Measurements from ENCODE around the gene REV3L. TPM values are rescaled to one million over a fixed set of nuclear protein-coding genes. Genes with fewer than 3 reads are reported as not detected.

Gene REV3L
- total and polyA plus RNA-seq, 2 of the 13 experiments (the other 11 are each of a cell fraction or from before 2014, with no cell fraction given) = 12.8 to 31.3 TPM

DNA sequence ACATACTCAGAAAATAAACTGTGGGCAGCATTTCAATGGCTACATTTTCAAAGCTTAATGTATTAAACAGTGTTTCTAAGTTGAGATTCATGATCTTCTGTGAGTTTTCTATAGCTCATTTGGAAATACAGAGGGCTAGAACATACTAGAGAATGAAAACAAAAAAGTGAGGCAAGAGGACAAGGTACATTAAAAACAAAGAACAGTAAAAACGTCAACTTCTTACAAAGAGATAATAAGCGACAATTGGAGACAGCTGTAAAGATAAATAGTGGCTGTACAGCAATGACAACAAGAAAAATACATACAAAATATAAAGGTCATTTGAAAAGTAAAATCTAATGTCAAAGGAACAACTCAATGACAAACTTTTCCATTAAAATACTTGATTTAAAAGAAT lies 94.3 kb downstream of the REV3L start:
- POLR2A ChIA-PET = no interaction called here
- in situ Hi-C loops (cut with HindIII; ENCODE audit: extremely low pct_ligation_motif_present, low pct_unique_long_range_greater_than_20kb) (no loop called here), intact Hi-C loops (cut with micrococcal nuclease; ENCODE audit: unreplicated experiment) (no loop called here)
- H3K4me2 ChIP-seq (ENCODE audit: low read depth, low read length) = no peak overlapping the region
- DNase-seq (ENCODE audit: low spot score) = no peak
- H2AFZ ChIP-seq (ENCODE audit: low read length) = no peak overlapping the region
- no peak overlapping the region for H3K27ac ChIP-seq (ENCODE audit: extremely low read length, insufficient read depth, low read length)
- no peaks in the 10 kb centered on the region for H4K20me1 ChIP-seq (ENCODE audit: insufficient read depth, low read length)
- BruUV-seq (replicated peaks) = TSS peak; percentile 13
- H3K27me3 ChIP-seq (ENCODE audit: control insufficient read depth in 1 of 2, insufficient read depth in 2 of 2, low read length in 2 of 2) = no peaks in the 10 kb centered on the region
- WGBS (ENCODE audit: low lambda C conversion rate) = 61% methylated on average over 2 of the region's 2 CpGs
- FAIRE-seq = no peak
- no peak for ATAC-seq
- H3K79me2 ChIP-seq (ENCODE audit: insufficient read depth, low read length) = no peaks in the 10 kb centered on the region
- H3K4me3 ChIP-seq (replicated peaks in 1 of 3; ENCODE audit: insufficient read depth in 1 of 3, low read depth in 2 of 3, low read length in 3 of 3) = no peak overlapping the region
- no peak overlapping the region for H3K9ac ChIP-seq (ENCODE audit: insufficient read depth, low read depth, low read length)
- H3K4me1 ChIP-seq (ENCODE audit: insufficient read depth, low read length) = peaks cover 7% of the 10 kb centered on the region; the same call in 1 of the 2 replicates
- peaks cover 5 to 28% of the 10 kb centered on the region in 2 experiments; a peak in 4 of 5 replicates for H3K36me3 ChIP-seq (replicated peaks in 1 of 2; ENCODE audit: control insufficient read depth in 1 of 2, insufficient read depth in 2 of 2, low read length in 2 of 2)
- no peaks in the 10 kb centered on the region for H3K9me3 ChIP-seq (ENCODE audit: low read length)
- CTCF ChIA-PET (ENCODE audit: low intra/inter-chr PET ratio, low total read pairs) = no interaction called here
- TF ChIP-seq, protein P1, sequence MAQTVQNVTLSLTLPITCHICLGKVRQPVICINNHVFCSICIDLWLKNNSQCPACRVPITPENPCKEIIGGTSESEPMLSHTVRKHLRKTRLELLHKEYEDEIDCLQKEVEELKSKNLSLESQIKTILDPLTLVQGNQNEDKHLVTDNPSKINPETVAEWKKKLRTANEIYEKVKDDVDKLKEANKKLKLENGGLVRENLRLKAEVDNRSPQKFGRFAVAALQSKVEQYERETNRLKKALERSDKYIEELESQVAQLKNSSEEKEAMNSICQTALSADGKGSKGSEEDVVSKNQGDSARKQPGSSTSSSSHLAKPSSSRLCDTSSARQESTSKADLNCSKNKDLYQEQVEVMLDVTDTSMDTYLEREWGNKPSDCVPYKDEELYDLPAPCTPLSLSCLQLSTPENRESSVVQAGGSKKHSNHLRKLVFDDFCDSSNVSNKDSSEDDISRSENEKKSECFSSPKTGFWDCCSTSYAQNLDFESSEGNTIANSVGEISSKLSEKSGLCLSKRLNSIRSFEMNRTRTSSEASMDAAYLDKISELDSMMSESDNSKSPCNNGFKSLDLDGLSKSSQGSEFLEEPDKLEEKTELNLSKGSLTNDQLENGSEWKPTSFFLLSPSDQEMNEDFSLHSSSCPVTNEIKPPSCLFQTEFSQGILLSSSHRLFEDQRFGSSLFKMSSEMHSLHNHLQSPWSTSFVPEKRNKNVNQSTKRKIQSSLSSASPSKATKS (CRISPR knock-in tag; IDR thresholded peaks at IDR 0.05) = no peak
- TF ChIP-seq SOX13 (IDR thresholded peaks at IDR 0.05) (no peak), SOX13 (CRISPR knock-in tag; conservative IDR thresholded peaks at IDR 0.05 in 1 of 2, IDR thresholded peaks at IDR 0.05 in 1 of 2) (peak in 1 of 2 experiments; percentile 34; a peak in 1 of 4 replicates)

DNA sequence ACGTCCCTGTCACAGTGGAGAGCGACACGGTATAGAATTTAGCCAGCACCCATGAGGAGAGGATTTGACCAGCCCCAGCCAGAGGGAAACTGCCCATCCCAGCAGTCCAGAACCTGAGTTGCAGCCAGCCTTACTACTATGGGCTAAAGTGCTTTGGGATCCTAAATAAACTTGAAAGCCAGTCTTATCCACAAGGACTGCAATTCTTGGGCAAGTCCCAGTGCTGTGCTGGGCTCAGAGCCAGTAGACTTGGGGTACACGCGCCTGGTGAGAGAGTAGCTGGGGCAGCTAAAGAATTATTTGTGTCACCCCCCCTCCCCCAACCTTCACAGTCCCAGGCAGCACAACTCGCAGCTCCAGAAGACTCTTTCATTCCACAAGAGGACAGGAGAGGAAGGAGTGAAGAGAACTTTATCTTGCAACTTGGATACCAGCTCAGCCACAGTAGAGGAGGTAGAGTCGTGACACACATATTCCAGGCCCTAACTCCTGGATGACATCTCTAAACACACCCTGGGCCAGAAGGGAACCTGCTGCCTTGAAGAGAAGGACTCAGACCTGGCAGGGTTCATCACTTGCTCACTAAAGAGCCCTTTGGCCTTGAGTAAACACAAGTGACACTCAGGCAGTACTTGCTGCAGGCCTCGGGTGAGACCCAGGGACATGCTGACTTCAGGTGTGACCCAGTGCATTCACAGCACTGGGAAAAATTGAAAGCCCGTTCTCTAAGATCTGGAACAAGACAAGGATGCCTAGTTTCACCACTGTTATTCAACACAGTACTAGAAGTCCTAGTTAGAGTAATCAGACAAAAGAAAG lies 100.3 kb downstream of the REV3L start:
- intact Hi-C loops (cut with micrococcal nuclease; ENCODE audit: unreplicated experiment) (no loop called here), in situ Hi-C loops (cut with HindIII; ENCODE audit: extremely low pct_ligation_motif_present, low pct_unique_long_range_greater_than_20kb) (no loop called here)
- TF ChIP-seq NRL (CRISPR knock-in tag; IDR thresholded peaks at IDR 0.05; ENCODE audit: borderline replicate concordance) (0 out of 2 replicates have a peak, but pooled peaks have one; percentile 20), ZMAT3 (CRISPR knock-in tag; conservative IDR thresholded peaks at IDR 0.05) (no peak)
- DNase-seq (ENCODE audit: low spot score) = no peak
- Histone ChIP-seq H4K20me1 (ENCODE audit: insufficient read depth, low read length) (no peaks in the 10 kb centered on the region), H3K4me3 (replicated peaks in 1 of 3; ENCODE audit: insufficient read depth in 1 of 3, low read depth in 2 of 3, low read length in 3 of 3) (no peak overlapping the region), H3K27ac (ENCODE audit: extremely low read length, insufficient read depth, low read length) (no peak overlapping the region), H3K79me2 (ENCODE audit: insufficient read depth, low read length) (no peaks in the 10 kb centered on the region), H2AFZ (ENCODE audit: low read length) (no peak overlapping the region), H3K9ac (ENCODE audit: insufficient read depth, low read depth, low read length) (no peak overlapping the region), H3K27me3 (ENCODE audit: control insufficient read depth in 1 of 2, insufficient read depth in 2 of 2, low read length in 2 of 2) (no peaks in the 10 kb centered on the region), H3K4me1 (ENCODE audit: insufficient read depth, low read length) (no peaks in the 10 kb centered on the region), H3K36me3 (replicated peaks in 1 of 2; ENCODE audit: control insufficient read depth in 1 of 2, insufficient read depth in 2 of 2, low read length in 2 of 2) (peaks cover 4 to 41% of the 10 kb centered on the region in 2 experiments), H3K4me2 (ENCODE audit: low read depth, low read length) (no peak overlapping the region), H3K9me3 (ENCODE audit: low read length) (no peaks in the 10 kb centered on the region)
- ATAC-seq = peak; percentile 60
- POLR2A ChIA-PET = no interaction called here
- whole genome bisulfite sequencing (ENCODE audit: low lambda C conversion rate) = 91% methylated on average over 9 of the region's 9 CpGs
- BruUV-seq (replicated peaks) = no TSS peak
- no peak for FAIRE-seq
- CTCF ChIA-PET (ENCODE audit: low intra/inter-chr PET ratio, low total read pairs) = no interaction called here

All from HepG2 (cell line).